ENCODE measurements around the gene RHOT2.

The RHOT2 gene

GRCh38 chr16:645852-646678 is 21.9 kb upstream of the RHOT2 start:
- H3K4me1 ChIP-seq (ENCODE audit: insufficient read depth, low read length, severe bottlenecking), result peaks cover 57% of the 10 kb centered on the region

GRCh38 chr16:646679-647172 is 21.2 kb upstream of the RHOT2 start:
- no peaks in the 10 kb centered on the region for H3K79me2 ChIP-seq (ENCODE audit: insufficient read depth, low read length)
- H2AFZ ChIP-seq (ENCODE audit: low read length), result no peak overlapping the region
- peaks cover 12% of the 10 kb centered on the region; the same call in 1 of the 2 replicates for H3K36me3 ChIP-seq (ENCODE audit: insufficient read depth, low read length)
- H3K9ac ChIP-seq (ENCODE audit: low read length), result no peak overlapping the region
- H3K9me2 ChIP-seq (ENCODE audit: low read depth, low read length), result no peaks in the 10 kb centered on the region
- no peaks in the 10 kb centered on the region for H4K20me1 ChIP-seq (ENCODE audit: insufficient read depth, low read length)
- H3K4me3 ChIP-seq (ENCODE audit: low read depth, low read length, poor library complexity, severe bottlenecking), result no peak overlapping the region
- no peaks in the 10 kb centered on the region for H3K27me3 ChIP-seq (ENCODE audit: insufficient read depth, low read length)
- H3K4me1 ChIP-seq (ENCODE audit: insufficient read depth, low read length, severe bottlenecking), result peaks cover 53% of the 10 kb centered on the region
- TF ChIP-seq EZH2 (IDR thresholded peaks at IDR 0.05; ENCODE audit: borderline replicate concordance, low read length), result no peak
- TF ChIP-seq CTCF (IDR thresholded peaks at IDR 0.05; ENCODE audit: low read length), result no peak
- no peaks in the 10 kb centered on the region for H3K9me3 ChIP-seq (ENCODE audit: low read length)
- H3F3A ChIP-seq (ENCODE audit: insufficient read depth, low read length), result no peaks in the 10 kb centered on the region
- no peak overlapping the region for H3K27ac ChIP-seq (ENCODE audit: low read depth, low read length, poor library complexity, severe bottlenecking)
- H3K4me2 ChIP-seq (ENCODE audit: low read length), result peak overlapping the region; percentile 20; the same call in 1 of the 2 replicates

More at GRCh38 chr16:645852-646678, 21.9 kb upstream of the RHOT2 start:
- Histone ChIP-seq H3K9me2 (ENCODE audit: low read depth, low read length) (no peaks in the 10 kb centered on the region), H2AFZ (ENCODE audit: low read length) (no peak overlapping the region), H3K27ac (ENCODE audit: low read depth, low read length, poor library complexity, severe bottlenecking) (no peak overlapping the region), H3K79me2 (ENCODE audit: insufficient read depth, low read length) (no peaks in the 10 kb centered on the region), H3K9ac (ENCODE audit: low read length) (no peak overlapping the region), H3F3A (ENCODE audit: insufficient read depth, low read length) (no peaks in the 10 kb centered on the region), H3K4me2 (ENCODE audit: low read length) (peak overlapping the region; percentile 20; the same call in 1 of the 2 replicates), H3K4me3 (ENCODE audit: low read depth, low read length, poor library complexity, severe bottlenecking) (peak overlapping the region; percentile 10), H3K9me3 (ENCODE audit: low read length) (no peaks in the 10 kb centered on the region), H3K36me3 (ENCODE audit: insufficient read depth, low read length) (peaks cover 12% of the 10 kb centered on the region; the same call in 1 of the 2 replicates), H3K27me3 (ENCODE audit: insufficient read depth, low read length) (no peaks in the 10 kb centered on the region), H4K20me1 (ENCODE audit: insufficient read depth, low read length) (no peaks in the 10 kb centered on the region)
- TF ChIP-seq EZH2 (IDR thresholded peaks at IDR 0.05; ENCODE audit: borderline replicate concordance, low read length) (no peak), CTCF (IDR thresholded peaks at IDR 0.05; ENCODE audit: low read length) (no peak)

GRCh38 chr16:647173-647902 is 20.6 kb upstream of the RHOT2 start:
- no peak overlapping the region; the same call in 1 of the 2 replicates for H3K9ac ChIP-seq (ENCODE audit: low read length)
- no peaks in the 10 kb centered on the region for H3K79me2 ChIP-seq (ENCODE audit: insufficient read depth, low read length)
- H3K4me1 ChIP-seq (ENCODE audit: insufficient read depth, low read length, severe bottlenecking), result peaks cover 52% of the 10 kb centered on the region

More at GRCh38 chr16:647173-647902, 20.6 kb upstream of the RHOT2 start:
- Histone ChIP-seq H3F3A (ENCODE audit: insufficient read depth, low read length) (no peaks in the 10 kb centered on the region), H3K9me3 (ENCODE audit: low read length) (no peaks in the 10 kb centered on the region), H3K27ac (ENCODE audit: low read depth, low read length, poor library complexity, severe bottlenecking) (no peak overlapping the region), H3K4me2 (ENCODE audit: low read length) (peak overlapping the region; percentile 99; the same call in 1 of the 2 replicates), H3K4me3 (ENCODE audit: low read depth, low read length, poor library complexity, severe bottlenecking) (peak overlapping the region; percentile 88), H2AFZ (ENCODE audit: low read length) (no peak overlapping the region), H4K20me1 (ENCODE audit: insufficient read depth, low read length) (no peaks in the 10 kb centered on the region), H3K36me3 (ENCODE audit: insufficient read depth, low read length) (peaks cover 12% of the 10 kb centered on the region; the same call in 1 of the 2 replicates), H3K9me2 (ENCODE audit: low read depth, low read length) (no peaks in the 10 kb centered on the region), H3K27me3 (ENCODE audit: insufficient read depth, low read length) (no peaks in the 10 kb centered on the region)
- TF ChIP-seq CTCF (IDR thresholded peaks at IDR 0.05; ENCODE audit: low read length) (no peak), EZH2 (IDR thresholded peaks at IDR 0.05; ENCODE audit: borderline replicate concordance, low read length) (no peak)
